ENCODE measurements around the gene KDM8.

- TF ChIP-seq POLR2A (IDR thresholded peaks at IDR 0.05; ENCODE audit: low read length) (no peak), GATA1 (IDR thresholded peaks at IDR 0.05; ENCODE audit: low read depth, low read length) (no peak)
These were observed 67.0 kb downstream of the KDM8 start for GRCh38 chr16:27270349-27270748.

Data from erythroblast (primary cell).